ENCODE measurements around the gene ANOS1. TPM values are rescaled to one million over a fixed set of nuclear protein-coding genes. Genes with fewer than 3 reads are reported as not detected.

ANOS1 gene
- total and polyA plus RNA-seq, 2 of the 8 experiments (the other 6 are each of a cell fraction or from before 2014, with no cell fraction given) = 34.4 to 59.0 TPM

GRCh38 chrX:8760021-8760420, 28.1 kb upstream of the ANOS1 start:
- Histone ChIP-seq H2BK15ac (ENCODE audit: low read length) (no peak overlapping the region), H3K36me3 (ENCODE audit: control insufficient read depth in 2 of 4, insufficient read depth in 4 of 4, low read length in 3 of 4) (no peaks in the 10 kb centered on the region), H3K4me2 (ENCODE audit: insufficient read depth in 1 of 2, low read depth in 2 of 2, low read length in 2 of 2) (no peak overlapping the region), H3K9ac (replicated peaks in 1 of 4; ENCODE audit: extremely low read depth in 1 of 4, low read depth in 3 of 4, low read length in 3 of 4) (no peak overlapping the region), H3K14ac (ENCODE audit: insufficient read length) (no peak overlapping the region), H3K27ac (ENCODE audit: low read depth, low read length) (no peak overlapping the region), H2BK120ac (replicated peaks; ENCODE audit: low read depth, low read length) (no peak overlapping the region), H3K79me2 (ENCODE audit: control insufficient read depth in 1 of 2, insufficient read depth in 2 of 2, low read length in 2 of 2) (no peaks in the 10 kb centered on the region), H4K5ac (ENCODE audit: insufficient read length, low read depth, low read length) (no peak overlapping the region), H3K27me3 (replicated peaks in 1 of 4; ENCODE audit: control insufficient read depth in 3 of 4, extremely low read depth in 1 of 4, insufficient read depth in 3 of 4, low read length in 3 of 4) (no peaks in the 10 kb centered on the region), H3K9me3 (ENCODE audit: insufficient read depth in 2 of 2, low read depth in 1 of 2, low read length in 1 of 2) (no peaks in the 10 kb centered on the region), H3K79me1 (ENCODE audit: low read depth, low read length) (no peaks in the 10 kb centered on the region), H4K8ac (ENCODE audit: extremely low read depth, insufficient read depth, low read length) (no peak overlapping the region), H2AFZ (ENCODE audit: low read length) (no peak overlapping the region), H2BK20ac (ENCODE audit: low read length) (no peak overlapping the region), H2BK5ac (ENCODE audit: low read depth, low read length) (no peak overlapping the region), H2AK5ac (ENCODE audit: low read depth, low read length) (no peak overlapping the region), H3K56ac (replicated peaks; ENCODE audit: insufficient read length, low read depth, low read length) (no peak overlapping the region), H3K18ac (ENCODE audit: extremely low read depth, low read length) (no peak overlapping the region), H3K4me3 (ENCODE audit: extremely low read depth in 1 of 4, insufficient read depth in 2 of 4, low read depth in 3 of 4, low read length in 4 of 4) (no peak overlapping the region), H3K23me2 (ENCODE audit: low read depth, low read length) (no peaks in the 10 kb centered on the region), H4K91ac (replicated peaks; ENCODE audit: insufficient read length, low read length) (no peak overlapping the region), H2BK12ac (ENCODE audit: low read depth, low read length) (no peak overlapping the region), H3K23ac (ENCODE audit: insufficient read length) (no peak overlapping the region), H3K4me1 (replicated peaks in 1 of 4; ENCODE audit: control insufficient read depth in 3 of 4, insufficient read depth in 4 of 4, low read length in 3 of 4) (no peaks in the 10 kb centered on the region), H3K4ac (replicated peaks; ENCODE audit: insufficient read length, low read depth, low read length) (no peak overlapping the region), H4K20me1 (replicated peaks in 1 of 2; ENCODE audit: control insufficient read depth in 1 of 2, insufficient read depth in 2 of 2, low read length in 2 of 2) (no peaks in the 10 kb centered on the region)
- FAIRE-seq (no peak), DNase-seq (ENCODE audit: low read depth in 1 of 2, low spot score in 2 of 2) (no peak)
- POLR2A ChIA-PET (ENCODE audit: partially characterized antibody) = no interaction called here
- CTCF ChIA-PET (ENCODE audit: partially characterized antibody) = no interaction called here
- WGBS, 2 experiments (ENCODE audit: extremely low coverage in 1 of 2, insufficient coverage in 1 of 2, insufficient read length in 1 of 2, insufficient replicate concordance in 2 of 2, low coverage in 1 of 2, low lambda C conversion rate in 2 of 2, missing lambda C conversion rate in 1 of 2) = 95% methylated on average over 2 of the region's 2 CpGs; no CpG with 5 or more reads in 1 of the 2 experiments
- no peak for TF ChIP-seq GABPA (IDR thresholded peaks at IDR 0.05; ENCODE audit: borderline replicate concordance, insufficient read depth, low read length)
- TF ChIP-seq TCF12 (IDR thresholded peaks at IDR 0.05; ENCODE audit: low read depth, low read length) = no peak
- TF ChIP-seq SIX5 (IDR thresholded peaks at IDR 0.05; ENCODE audit: low read depth, low read length) = no peak
- no peak for TF ChIP-seq JUND (IDR thresholded peaks at IDR 0.05; ENCODE audit: low read length)
- TF ChIP-seq TBP (IDR thresholded peaks at IDR 0.05; ENCODE audit: low read depth, low read length) = no peak
- no peak for TF ChIP-seq BCL11A (IDR thresholded peaks at IDR 0.05; ENCODE audit: low read depth in 2 of 2, low read length in 2 of 2)
- TF ChIP-seq SRF (IDR thresholded peaks at IDR 0.05; ENCODE audit: low read depth, low read length) = no peak
- TF ChIP-seq CBX8 (IDR thresholded peaks at IDR 0.05; ENCODE audit: borderline replicate concordance, low read depth, low read length) = no peak
- TF ChIP-seq JUN (IDR thresholded peaks at IDR 0.05; ENCODE audit: low read depth, low read length) = no peak
- TF ChIP-seq SP1 (IDR thresholded peaks at IDR 0.05; ENCODE audit: low read depth, low read length) = no peak
- no peak for TF ChIP-seq RNF2 (IDR thresholded peaks at IDR 0.05; ENCODE audit: borderline replicate concordance, low read depth, low read length, missing control alignments, poor library complexity, severe bottlenecking)
- no peak for TF ChIP-seq SP4 (IDR thresholded peaks at IDR 0.05; ENCODE audit: low read length)
- no peak for TF ChIP-seq TAF1 (IDR thresholded peaks at IDR 0.05; ENCODE audit: low read depth, low read length)
- no peak for TF ChIP-seq EGR1 (IDR thresholded peaks at IDR 0.05; ENCODE audit: borderline replicate concordance, low read depth, low read length)
- no peak for TF ChIP-seq RBBP5 (IDR thresholded peaks at IDR 0.05; ENCODE audit: borderline replicate concordance, low read depth, low read length)
- no peak for TF ChIP-seq TEAD4 (IDR thresholded peaks at IDR 0.05; ENCODE audit: low read depth, low read length)
- TF ChIP-seq BACH1 (IDR thresholded peaks at IDR 0.05; ENCODE audit: low read length) = no peak
